K562 (cell line): ENCODE results near the gene SH3GL3. TPM values are rescaled to one million over a fixed set of nuclear protein-coding genes. Genes with fewer than 3 reads are reported as not detected.

Experiments
- polyA plus RNA-seq, 8 experiments: library from polyadenylated mRNA; depleted of rRNA in 4 of 8; stranded (reverse) in 5 of 8; unstranded in 3 of 8; fragments of >200 nt; fragmentation: Nextera tagmentation in 2 of 8; fragmentation: Illumina TruSeq in 1 of 8; extraction: Ambion mirVana in 2 of 8; extraction: Trizol in 1 of 8; gene quantifications; 2 replicates each; pipeline versions ENCODE4 v1.2.1 to v1.2.3, GENCODE V29; 2011 to 2014; ENCODE audit warnings: inconsistent platforms in 1 of 8, missing spikeins in 1 of 8
- total RNA-seq, 7 experiments: library from RNA; depleted of rRNA in 6 of 7; stranded (reverse); fragments of >200 nt in 6 of 7; fragmentation: Illumina TruSeq in 2 of 7; extraction: Trizol in 2 of 7; gene quantifications; 2 replicates each; pipeline versions ENCODE4 v1.2.1 to v1.2.3, GENCODE V29; 2011 to 2021; ENCODE audit warnings: low replicate concordance in 1 of 7

Gene SH3GL3
- total and polyA plus RNA-seq, 9 of the 15 experiments (the other 6 are each of a cell fraction or from before 2014, with no cell fraction given), result 3.9 to 16.0 (median 9.7) TPM

Other genes with a start within 250 kb of the SH3GL3 start
- 30.2 and 31.4 TPM in 2 replicates for gene HDGFL3, start 239.5 kb upstream of the SH3GL3 start, total RNA-seq (2014; rRNA removed)
- gene HDGFL3, start 239.5 kb upstream of the SH3GL3 start, total RNA-seq (2014; rRNA removed; fragmentation: Illumina TruSeq; extraction: Trizol), result 41.1 and 46.3 TPM in 2 replicates
- 39.5 and 41.0 TPM in 2 replicates for gene HDGFL3, start 239.5 kb upstream of the SH3GL3 start, total RNA-seq (2015; rRNA removed; fragmentation: Illumina TruSeq; extraction: Trizol)
- 33.6 and 37.6 TPM in 2 replicates for gene HDGFL3, start 239.5 kb upstream of the SH3GL3 start, total RNA-seq (2021)
- gene HDGFL3, start 239.5 kb upstream of the SH3GL3 start, polyA plus RNA-seq (2011; rRNA removed), result 6.8 and 10.9 TPM in 2 replicates
- gene HDGFL3, start 239.5 kb upstream of the SH3GL3 start, polyA plus RNA-seq (2014; fragmentation: Illumina TruSeq; extraction: Trizol), result 34.4 and 42.0 TPM in 2 replicates
- gene HDGFL3, start 239.5 kb upstream of the SH3GL3 start, polyA plus RNA-seq (2014; fragmentation: Nextera tagmentation; extraction: Ambion mirVana), result 1 to 10 TPM; 6.7 to 7.5 TPM
- gene HDGFL3, start 239.5 kb upstream of the SH3GL3 start, polyA plus RNA-seq (2014; rRNA removed), result 16.8 and 27.7 TPM in 2 replicates
- not detected in 2 replicates for gene BNC1, start 162.7 kb upstream of the SH3GL3 start, total RNA-seq (2014; rRNA removed)
- gene BNC1, start 162.7 kb upstream of the SH3GL3 start, total RNA-seq (2014; rRNA removed; fragmentation: Illumina TruSeq; extraction: Trizol), result not detected in 2 replicates
- not detected in 2 replicates for gene BNC1, start 162.7 kb upstream of the SH3GL3 start, total RNA-seq (2015; rRNA removed; fragmentation: Illumina TruSeq; extraction: Trizol)
- gene BNC1, start 162.7 kb upstream of the SH3GL3 start, total RNA-seq (2021), result not detected in 2 replicates
- not detected in 2 replicates for gene BNC1, start 162.7 kb upstream of the SH3GL3 start, polyA plus RNA-seq (2011; rRNA removed)
- gene BNC1, start 162.7 kb upstream of the SH3GL3 start, polyA plus RNA-seq (2014; fragmentation: Illumina TruSeq; extraction: Trizol), result not detected in 2 replicates
- gene BNC1, start 162.7 kb upstream of the SH3GL3 start, polyA plus RNA-seq (2014; fragmentation: Nextera tagmentation; extraction: Ambion mirVana), result not detected
- gene BNC1, start 162.7 kb upstream of the SH3GL3 start, polyA plus RNA-seq (2014; rRNA removed), result not detected in 2 replicates
- 0.05 TPM in 1 of 2 replicates, not detected in the other for gene ADAMTSL3, start 206.8 kb downstream of the SH3GL3 start, total RNA-seq (2014; rRNA removed)
- gene ADAMTSL3, start 206.8 kb downstream of the SH3GL3 start, total RNA-seq (2014; rRNA removed; fragmentation: Illumina TruSeq; extraction: Trizol), result 0.18 TPM in 1 of 2 replicates, not detected in the other
- 0.23 TPM in 1 of 2 replicates, not detected in the other for gene ADAMTSL3, start 206.8 kb downstream of the SH3GL3 start, total RNA-seq (2015; rRNA removed; fragmentation: Illumina TruSeq; extraction: Trizol)
- gene ADAMTSL3, start 206.8 kb downstream of the SH3GL3 start, total RNA-seq (2021), result 0.07 and 0.09 TPM in 2 replicates
- 0.01 TPM in 2 replicates for gene ADAMTSL3, start 206.8 kb downstream of the SH3GL3 start, polyA plus RNA-seq (2011; rRNA removed)
- 0.09 and 0.28 TPM in 2 replicates for gene ADAMTSL3, start 206.8 kb downstream of the SH3GL3 start, polyA plus RNA-seq (2014; fragmentation: Illumina TruSeq; extraction: Trizol)
- under 1 TPM in 1 of 2 experiments, not detected in 1; 0.01 TPM for gene ADAMTSL3, start 206.8 kb downstream of the SH3GL3 start, polyA plus RNA-seq (2014; fragmentation: Nextera tagmentation; extraction: Ambion mirVana)
- gene ADAMTSL3, start 206.8 kb downstream of the SH3GL3 start, polyA plus RNA-seq (2014; rRNA removed), result 0.01 TPM in 1 of 2 replicates, not detected in the other